Pancreas (tissue), 10 donors: Measurements from ENCODE around the gene PLAU. TPM values are rescaled to one million over a fixed set of nuclear protein-coding genes. Genes with fewer than 3 reads are reported as not detected.

Experiments used
- ATAC-seq, 4 donors: fragments of 200-7000 bp; cut with Tn5 transposase; one replicate each; pipeline versions ENCODE4 v1.8.0 to v1.9.1; 2020; ENCODE audit warnings: mild to moderate bottlenecking in 4 of 4, moderate library complexity in 4 of 4
- DNase-seq, 6 donors: peaks; one replicate each; pipeline ENCODE4 v3.0.0-alpha.2; 2020
- FAIRE-seq: peaks from 2 replicates; lab custom pipeline; 2012; peaks lifted over from hg19 to GRCh38; lab: Jason Lieb, UNC
- H3K27ac ChIP-seq, 4 donors: fragments of 200-600 bp; sonication (generic); 1 replicate in 3 of 4; 2 replicates in 1 of 4; pipeline versions ENCODE4 v1.5.0 to v1.8.0; 2020
- H3K27me3 ChIP-seq, 4 donors: fragments of 200-600 bp; one replicate each; pipeline ENCODE4 v1.8.0; 2021
- H3K36me3 ChIP-seq, 3 donors: fragments of 200-600 bp; sonication (generic) in 1 of 3; one replicate each; pipeline versions ENCODE4 v1.5.0 to v1.8.0; 2020 to 2021
- H3K4me1 ChIP-seq, 3 donors: fragments of 200-600 bp; one replicate each; pipeline ENCODE4 v1.8.0; 2021
- H3K4me3 ChIP-seq, 4 donors: fragments of 200-600 bp; sonication (generic) in 2 of 4; one replicate each; pipeline versions ENCODE4 v1.5.0 to v1.8.0; 2020 to 2021
- H3K9me3 ChIP-seq, 4 donors: fragments of 200-600 bp; one replicate each; pipeline ENCODE4 v1.8.0; 2021
- CTCF ChIP-seq, 4 donors: fragments of 200-600 bp; sonication (generic) in 3 of 4; IDR thresholded peaks; one replicate each; pipeline versions ENCODE4 v1.5.0 to v1.8.0; 2021; ENCODE audit warnings: antibody characterized with exemption in 4 of 4
- WGBS, 2 donors: extraction: QIAGEN DNeasy Blood & Tissue Kit; methylation state at CpG; one replicate each; pipeline ENCODE4 v1.1.7; 2013; 5-methylcytosine and 5-hydroxymethylcytosine counted together
- intact Hi-C, 3 donors: fragments of 100-400 bp; cut with DNase I; formaldehyde crosslinking; loops; one replicate each; pipeline versions ENCODE4 v1.11.1 to v1.14.2; 2022
- polyA plus RNA-seq, 2 donors: library from polyadenylated mRNA; stranded (reverse); fragments of 200-250 nt; gene quantifications; one replicate each; pipeline ENCODE4 v1.2.3, GENCODE V29; 2013
- total RNA-seq, 6 donors: library from RNA; stranded (reverse); fragmentation: NEBNext Ultra II Directional in 4 of 6; extraction: Animal tissue kit (Norgen Biotek cat#: 25700) in 4 of 6; gene quantifications; one replicate each; pipeline versions ENCODE4 v1.2.1 to v1.2.4, GENCODE V29; 2021 to 2023
- donor health status: healthy with polysubstance abuse.
- donor health status: DM: no; HTN: no; CAD: no; lungs with moderate emphysema.
- donor health status: DM: no; HTN: no; CAD: no.
- donor health status: control.
- donor health status: control.
- donor health status: Bipolar disorder and iron deficiency.
- donor health status: DM: yes; HTN: yes; CAD: no.
- donor health status: DM: no; HTN: no; CAD: no.
- donor health status: DM: no; HTN: no; CAD: no.
- donor health status: DM: yes; HTN: yes; CAD: no.

The PLAU gene
- total and polyA plus RNA-seq, 8 donors = 1.5 to 16.3 (median 3.6) TPM

- peak; percentile 86 to 95 (median 92) for ATAC-seq
- no peaks in the 10 kb centered on the region for H3K27me3 ChIP-seq
- intact Hi-C loops = no loop called here
- peak in 3 of 6 donors; percentile 45 to 77 (median 51) for DNase-seq
- H3K9me3 ChIP-seq = no peaks in the 10 kb centered on the region
- FAIRE-seq = no peak
- H3K36me3 ChIP-seq = no peaks in the 10 kb centered on the region
- WGBS, 2 donors = 67 to 70% methylated on average over 13 of the region's 13 CpGs
- H3K27ac ChIP-seq = peak overlapping the region in 1 of 4 donors; percentile 1
- H3K4me3 ChIP-seq = no peak overlapping the region
- no peaks in the 10 kb centered on the region for H3K4me1 ChIP-seq
- TF ChIP-seq CTCF (IDR thresholded peaks at IDR 0.05) = no peak
These were observed 21.1 kb downstream of the PLAU start for GRCh38 chr10:73931767-73932619.

GRCh38 chr10:73932620-73933112 is 21.7 kb downstream of the PLAU start:
- 91% methylated on average over 6 of the region's 6 CpGs for WGBS, 2 donors
- H3K27ac ChIP-seq = no peak overlapping the region
- H3K9me3 ChIP-seq = no peaks in the 10 kb centered on the region
- no peaks in the 10 kb centered on the region for H3K27me3 ChIP-seq
- TF ChIP-seq CTCF (IDR thresholded peaks at IDR 0.05) = no peak
- intact Hi-C loops = no loop called here
- FAIRE-seq (no peak), DNase-seq (no peak), ATAC-seq (peak in 2 of 4 donors; percentile 26 to 31)
- H3K4me3 ChIP-seq = no peak overlapping the region
- no peaks in the 10 kb centered on the region for H3K36me3 ChIP-seq
- H3K4me1 ChIP-seq = no peaks in the 10 kb centered on the region

GRCh38 chr10:73934074-73934473 is 23.1 kb downstream of the PLAU start:
- Histone ChIP-seq H3K27me3 (no peaks in the 10 kb centered on the region), H3K4me3 (no peak overlapping the region), H3K9me3 (no peaks in the 10 kb centered on the region), H3K36me3 (no peaks in the 10 kb centered on the region), H3K27ac (no peak overlapping the region), H3K4me1 (no peaks in the 10 kb centered on the region)
- DNase-seq (no peak), FAIRE-seq (no peak), ATAC-seq (peak in 2 of 4 donors; percentile 46 to 65)
- TF ChIP-seq CTCF (IDR thresholded peaks at IDR 0.05) = no peak
- 57 to 61% methylated on average over 4 of the region's 4 CpGs for WGBS, 2 donors
- intact Hi-C loops = no loop called here

- no peak for TF ChIP-seq CTCF (IDR thresholded peaks at IDR 0.05)
- no peak for DNase-seq
- Histone ChIP-seq H3K4me3 (no peak overlapping the region), H3K27ac (no peak overlapping the region), H3K27me3 (no peaks in the 10 kb centered on the region), H3K4me1 (no peaks in the 10 kb centered on the region), H3K36me3 (no peaks in the 10 kb centered on the region), H3K9me3 (no peaks in the 10 kb centered on the region)
- intact Hi-C loops = loop anchor here in 1 of 3 donors (5.0 kb wide), 1 partner anchor 44 kb away; no protein-coding TSS in a partner anchor
- WGBS, 2 donors = 71 to 78% methylated on average over 3 of the region's 3 CpGs
- no peak for FAIRE-seq
- no peak for ATAC-seq
These were observed 25.0 kb downstream of the PLAU start for GRCh38 chr10:73935895-73936294.
